Type B pancreatic cell (in vitro differentiated cells): ENCODE results near the gene LSM5. TPM values are rescaled to one million over a fixed set of nuclear protein-coding genes. Genes with fewer than 3 reads are reported as not detected.

Source experiments
- DNase-seq: peaks from one replicate; pipeline ENCODE4 v3.0.0; 2021; ENCODE audit warnings: mixed read lengths; ENCODE audit not compliant: unreplicated experiment; ENCODE audit errors: extremely low spot score
- H3K27ac Mint-ChIP-seq: 2 replicates; pipeline ENCODE4 v1.8.0; 2021; ENCODE audit warnings: mild to moderate bottlenecking, mixed read lengths
- H3K27me3 Mint-ChIP-seq: 2 replicates; pipeline ENCODE4 v1.8.0; 2021; ENCODE audit warnings: mixed read lengths
- H3K36me3 Mint-ChIP-seq: 2 replicates; pipeline ENCODE4 v1.8.0; 2021; ENCODE audit warnings: mixed read lengths
- H3K4me1 Mint-ChIP-seq: one replicate; pipeline ENCODE4 v1.8.0; 2021; ENCODE audit warnings: mixed read lengths; ENCODE audit not compliant: unreplicated experiment
- H3K4me3 Mint-ChIP-seq: 2 replicates; pipeline ENCODE4 v1.8.0; 2021; ENCODE audit warnings: mild to moderate bottlenecking, mixed read lengths
- H3K9me3 Mint-ChIP-seq: 2 replicates; pipeline ENCODE4 v1.8.0; 2021; ENCODE audit warnings: mixed read lengths
- total RNA-seq: library from RNA; stranded (reverse); gene quantifications from 2 replicates; pipeline ENCODE4 v1.2.1, GENCODE V29; 2021; ENCODE audit warnings: low replicate concordance
- TF ChIP-seq, protein P1 (sequence below): fragments of 200-600 bp; sonication (generic); conservative IDR thresholded peaks from 2 replicates; pipeline ENCODE4 v1.5.0; 2021; ENCODE audit warnings: antibody characterized with exemption, mild to moderate bottlenecking

The LSM5 gene
- total RNA-seq, 1 donor from 2014 or later = 67.5 TPM

DNA sequence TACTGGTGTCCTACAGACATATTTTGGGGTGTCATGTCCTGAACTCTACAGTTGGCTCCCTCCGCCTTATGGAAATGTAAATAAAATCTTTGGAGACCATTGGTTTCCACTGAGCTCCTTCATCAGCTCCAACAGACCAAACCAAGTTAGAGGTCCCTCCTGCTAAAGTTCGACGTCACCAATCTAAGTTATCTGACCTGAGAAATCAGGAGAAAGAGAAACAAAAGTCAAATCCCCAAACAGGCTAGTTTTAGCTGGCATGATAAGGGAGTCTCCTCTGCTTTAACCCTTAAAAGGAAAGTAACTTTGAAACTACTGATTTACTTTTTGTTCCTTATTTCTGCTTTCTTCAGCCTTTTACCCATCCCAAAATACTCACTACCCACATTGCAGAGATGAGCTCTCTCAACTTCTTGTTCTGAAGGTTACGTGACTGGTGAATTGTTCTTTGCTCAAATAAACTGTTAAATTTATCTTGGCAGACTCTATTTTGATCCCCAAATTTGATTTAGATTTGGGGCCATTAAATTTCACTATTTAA lies 45.1 kb upstream of the LSM5 start:
- Mint-ChIP-seq H3K4me1 (peaks cover 11% of the 10 kb centered on the region), H3K4me3 (no peak overlapping the region), H3K27me3 (no peaks in the 10 kb centered on the region), H3K9me3 (no peaks in the 10 kb centered on the region), H3K36me3 (peaks cover 4% of the 10 kb centered on the region), H3K27ac (no peak overlapping the region)
- no peak for DNase-seq
- TF ChIP-seq, protein P1, sequence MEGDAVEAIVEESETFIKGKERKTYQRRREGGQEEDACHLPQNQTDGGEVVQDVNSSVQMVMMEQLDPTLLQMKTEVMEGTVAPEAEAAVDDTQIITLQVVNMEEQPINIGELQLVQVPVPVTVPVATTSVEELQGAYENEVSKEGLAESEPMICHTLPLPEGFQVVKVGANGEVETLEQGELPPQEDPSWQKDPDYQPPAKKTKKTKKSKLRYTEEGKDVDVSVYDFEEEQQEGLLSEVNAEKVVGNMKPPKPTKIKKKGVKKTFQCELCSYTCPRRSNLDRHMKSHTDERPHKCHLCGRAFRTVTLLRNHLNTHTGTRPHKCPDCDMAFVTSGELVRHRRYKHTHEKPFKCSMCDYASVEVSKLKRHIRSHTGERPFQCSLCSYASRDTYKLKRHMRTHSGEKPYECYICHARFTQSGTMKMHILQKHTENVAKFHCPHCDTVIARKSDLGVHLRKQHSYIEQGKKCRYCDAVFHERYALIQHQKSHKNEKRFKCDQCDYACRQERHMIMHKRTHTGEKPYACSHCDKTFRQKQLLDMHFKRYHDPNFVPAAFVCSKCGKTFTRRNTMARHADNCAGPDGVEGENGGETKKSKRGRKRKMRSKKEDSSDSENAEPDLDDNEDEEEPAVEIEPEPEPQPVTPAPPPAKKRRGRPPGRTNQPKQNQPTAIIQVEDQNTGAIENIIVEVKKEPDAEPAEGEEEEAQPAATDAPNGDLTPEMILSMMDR = no peak

DNA sequence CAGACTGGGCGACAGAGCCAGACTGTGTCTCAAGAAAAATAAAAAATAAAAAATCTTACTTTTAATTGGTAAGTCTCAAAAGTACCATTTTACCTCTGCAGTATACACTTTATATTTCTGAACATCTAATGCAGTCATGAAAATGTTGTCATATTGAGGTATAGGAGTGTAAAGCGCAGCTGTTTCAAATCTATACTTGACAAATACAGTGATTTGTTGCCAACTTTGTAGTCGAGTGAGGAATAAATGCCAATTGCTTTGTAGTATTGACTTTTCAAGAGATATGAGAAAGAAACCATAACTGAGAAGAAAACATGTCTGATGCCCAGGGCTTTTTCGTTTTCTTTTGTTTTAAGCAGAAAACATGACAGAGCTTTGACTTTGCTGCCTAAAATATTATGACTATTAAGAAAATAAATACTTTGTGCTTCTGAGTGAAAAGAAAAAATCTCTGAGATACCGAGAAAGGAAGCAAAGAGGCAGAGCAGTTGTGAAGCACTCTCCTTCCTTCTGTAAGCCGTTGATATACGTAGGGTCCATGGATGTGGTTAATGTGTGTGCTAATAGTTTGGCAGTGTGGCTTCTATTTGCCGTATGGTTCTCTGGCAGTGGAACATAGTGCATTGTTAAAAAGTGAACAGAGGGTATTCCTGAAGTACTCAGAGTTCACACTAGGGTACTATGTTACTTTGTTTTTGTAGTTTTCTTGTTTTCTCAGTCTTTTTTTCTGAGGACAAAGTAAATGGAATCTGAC lies 43.3 kb upstream of the LSM5 start:
- Mint-ChIP-seq H3K9me3 (no peaks in the 10 kb centered on the region), H3K27me3 (no peaks in the 10 kb centered on the region), H3K4me1 (peaks cover 11% of the 10 kb centered on the region), H3K36me3 (peaks cover 9% of the 10 kb centered on the region), H3K27ac (no peak overlapping the region), H3K4me3 (no peak overlapping the region)
- no peak for DNase-seq
- TF ChIP-seq, protein P1 = peak; percentile 17

DNA sequence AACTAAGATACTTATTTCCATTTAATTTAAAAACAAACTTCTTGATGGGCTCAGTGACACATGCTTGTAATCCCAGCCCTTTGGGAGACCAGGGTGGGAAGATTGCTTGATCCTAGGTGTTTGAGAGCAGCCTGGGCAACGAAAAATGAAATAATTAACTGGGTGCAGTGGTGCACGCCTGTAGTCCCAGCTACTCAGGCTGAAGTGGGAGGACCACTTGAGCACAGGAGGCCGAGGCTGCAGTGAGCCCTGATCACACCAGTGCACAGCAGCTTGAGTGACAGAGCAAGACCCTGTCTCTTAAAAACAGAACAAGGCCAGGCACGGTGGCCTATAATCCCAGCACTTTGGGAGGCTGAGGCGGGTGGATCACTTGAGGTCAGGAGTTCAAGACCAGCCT lies 42.5 kb upstream of the LSM5 start:
- Mint-ChIP-seq H3K36me3 (peaks cover 9% of the 10 kb centered on the region), H3K9me3 (no peaks in the 10 kb centered on the region), H3K4me1 (peaks cover 11% of the 10 kb centered on the region), H3K27ac (no peak overlapping the region), H3K4me3 (no peak overlapping the region), H3K27me3 (no peaks in the 10 kb centered on the region)
- DNase-seq = no peak
- TF ChIP-seq, protein P1 = no peak

DNA sequence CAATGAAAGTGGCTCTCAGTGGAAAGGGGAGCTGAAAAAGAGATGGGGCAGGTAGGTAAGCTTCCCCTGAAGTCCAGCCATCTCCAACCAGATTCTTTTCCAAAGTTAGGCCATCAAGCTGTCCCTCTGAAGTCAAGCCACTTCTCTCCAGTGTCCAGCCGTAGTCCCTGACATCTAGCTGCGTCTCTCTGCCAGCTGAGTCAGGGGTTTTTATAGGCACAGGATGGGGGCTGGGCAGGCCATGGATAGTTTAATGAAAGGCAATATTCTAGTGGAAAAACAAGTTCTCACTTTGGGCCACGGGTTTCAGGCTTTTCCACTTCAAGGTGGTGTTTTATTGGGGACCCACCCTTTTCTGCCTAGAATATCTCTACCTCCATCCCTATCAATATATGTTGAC lies 41.9 kb upstream of the LSM5 start:
- H3K36me3 Mint-ChIP-seq = peaks cover 9% of the 10 kb centered on the region
- H3K4me3 Mint-ChIP-seq = no peak overlapping the region
- no peak for DNase-seq
- H3K27ac Mint-ChIP-seq = no peak overlapping the region
- peaks cover 11% of the 10 kb centered on the region for H3K4me1 Mint-ChIP-seq
- no peaks in the 10 kb centered on the region for H3K9me3 Mint-ChIP-seq
- H3K27me3 Mint-ChIP-seq = no peaks in the 10 kb centered on the region
- TF ChIP-seq, protein P1 = no peak

DNA sequence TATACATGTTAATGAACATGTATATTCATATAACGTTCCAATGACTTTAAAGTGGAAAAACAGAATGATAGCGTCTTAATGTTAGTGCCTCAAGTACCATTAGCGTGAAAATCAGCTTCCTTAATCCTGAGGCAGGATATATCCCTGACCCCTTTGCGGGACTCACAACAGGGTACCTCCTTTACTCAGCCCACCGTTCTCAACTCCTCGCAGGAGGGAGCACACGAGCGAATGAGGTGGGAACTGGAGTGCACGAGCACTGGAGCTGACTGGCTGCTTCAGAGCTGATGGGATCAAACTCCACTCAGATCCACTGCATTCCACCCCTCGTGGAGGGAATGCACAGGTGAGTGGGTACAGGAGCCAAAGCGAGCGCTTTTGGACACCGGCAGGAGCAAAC lies 41.2 kb upstream of the LSM5 start:
- Mint-ChIP-seq H3K4me1 (peaks cover 11% of the 10 kb centered on the region), H3K27ac (no peak overlapping the region), H3K9me3 (no peaks in the 10 kb centered on the region), H3K4me3 (no peak overlapping the region), H3K36me3 (peaks cover 9% of the 10 kb centered on the region), H3K27me3 (no peaks in the 10 kb centered on the region)
- DNase-seq = no peak
- TF ChIP-seq, protein P1 = no peak
